HEK293T (cell line): Measurements from ENCODE around the gene TMPRSS6.

Source experiments
- FOXA1 ChIP-seq: fragments of 450-650 bp; IDR thresholded peaks from 2 replicates; pipeline ENCODE4 v1.6.1; 2016; ENCODE audit warnings: mild to moderate bottlenecking
- FOXM1 ChIP-seq: fragments of 450-650 bp; IDR thresholded peaks from 2 replicates; pipeline ENCODE4 v1.6.1; 2017; ENCODE audit warnings: mild to moderate bottlenecking, borderline replicate concordance
- SUZ12 ChIP-seq: fragments of 450-650 bp; IDR thresholded peaks from 2 replicates; pipeline ENCODE4 v1.6.1; 2016; ENCODE audit warnings: mild to moderate bottlenecking

GRCh38 chr22:37022483-37023337 lies 86.8 kb downstream of the TMPRSS6 start:
- TF ChIP-seq FOXA1, result no peak
- no peak for TF ChIP-seq SUZ12
- TF ChIP-seq FOXM1, result no peak
